Measurements from ENCODE around the gene CADM1.

CADM1 gene

GRCh38 chr11:115201111-115201792, 303.0 kb downstream of the CADM1 start:
- no peak for TF ChIP-seq CTCF (IDR thresholded peaks at IDR 0.05; ENCODE audit: borderline replicate concordance, extremely low read depth, low read length, poor library complexity, severe bottlenecking)
- no peak for TF ChIP-seq EZH2 (IDR thresholded peaks at IDR 0.05; ENCODE audit: borderline replicate concordance, low read depth, low read length, severe bottlenecking)
- Histone ChIP-seq H3K79me2 (ENCODE audit: insufficient read depth, low read length) (no peaks in the 10 kb centered on the region), H4K20me1 (ENCODE audit: insufficient read depth, low read length) (no peaks in the 10 kb centered on the region), H3K4me1 (ENCODE audit: insufficient read depth, low read length) (no peaks in the 10 kb centered on the region), H3K27ac (ENCODE audit: low read length) (no peak overlapping the region), H3K27me3 (ENCODE audit: insufficient read depth, low read length, poor library complexity) (no peaks in the 10 kb centered on the region), H3K4me2 (ENCODE audit: insufficient read depth, low read length) (no peak overlapping the region), H3K9me3 (ENCODE audit: insufficient read depth, low read length, severe bottlenecking) (no peaks in the 10 kb centered on the region), H3K4me3 (ENCODE audit: low read depth in 1 of 2, low read length in 2 of 2) (no peak overlapping the region), H3K36me3 (ENCODE audit: insufficient read depth, low read length) (no peaks in the 10 kb centered on the region), H2AFZ (ENCODE audit: low read depth, low read length) (no peak overlapping the region), H3K9ac (ENCODE audit: low read depth, low read length) (no peak overlapping the region)
- ATAC-seq (ENCODE audit: insufficient read depth, low read depth), result no peak
- DNase-seq, result no peak

- Histone ChIP-seq H3K36me3 (ENCODE audit: insufficient read depth, low read length) (no peaks in the 10 kb centered on the region), H3K4me2 (ENCODE audit: insufficient read depth, low read length) (no peak overlapping the region), H4K20me1 (ENCODE audit: insufficient read depth, low read length) (no peaks in the 10 kb centered on the region), H3K79me2 (ENCODE audit: insufficient read depth, low read length) (no peaks in the 10 kb centered on the region), H3K27me3 (ENCODE audit: insufficient read depth, low read length, poor library complexity) (no peaks in the 10 kb centered on the region), H2AFZ (ENCODE audit: low read depth, low read length) (no peak overlapping the region), H3K27ac (ENCODE audit: low read length) (no peak overlapping the region), H3K4me1 (ENCODE audit: insufficient read depth, low read length) (no peaks in the 10 kb centered on the region), H3K9me3 (ENCODE audit: insufficient read depth, low read length, severe bottlenecking) (no peaks in the 10 kb centered on the region), H3K9ac (ENCODE audit: low read depth, low read length) (no peak overlapping the region), H3K4me3 (ENCODE audit: low read depth in 1 of 2, low read length in 2 of 2) (no peak overlapping the region)
- TF ChIP-seq EZH2 (IDR thresholded peaks at IDR 0.05; ENCODE audit: borderline replicate concordance, low read depth, low read length, severe bottlenecking), result no peak
- TF ChIP-seq CTCF (IDR thresholded peaks at IDR 0.05; ENCODE audit: borderline replicate concordance, extremely low read depth, low read length, poor library complexity, severe bottlenecking), result no peak
- DNase-seq (no peak), ATAC-seq (ENCODE audit: insufficient read depth, low read depth) (no peak)
Measured at GRCh38 chr11:115199481-115200069, 304.6 kb downstream of the CADM1 start.

GRCh38 chr11:115198321-115198741, 305.9 kb downstream of the CADM1 start:
- H3K79me2 ChIP-seq (ENCODE audit: insufficient read depth, low read length), result no peaks in the 10 kb centered on the region
- no peak overlapping the region for H3K9ac ChIP-seq (ENCODE audit: low read depth, low read length)
- no peak overlapping the region for H3K27ac ChIP-seq (ENCODE audit: low read length)
- H3K4me2 ChIP-seq (ENCODE audit: insufficient read depth, low read length), result no peak overlapping the region
- no peaks in the 10 kb centered on the region for H3K27me3 ChIP-seq (ENCODE audit: insufficient read depth, low read length, poor library complexity)
- no peak overlapping the region for H2AFZ ChIP-seq (ENCODE audit: low read depth, low read length)
- no peak overlapping the region for H3K4me3 ChIP-seq (ENCODE audit: low read depth in 1 of 2, low read length in 2 of 2)
- no peaks in the 10 kb centered on the region for H3K9me3 ChIP-seq (ENCODE audit: insufficient read depth, low read length, severe bottlenecking)
- no peak for TF ChIP-seq CTCF (IDR thresholded peaks at IDR 0.05; ENCODE audit: borderline replicate concordance, extremely low read depth, low read length, poor library complexity, severe bottlenecking)
- no peak for TF ChIP-seq EZH2 (IDR thresholded peaks at IDR 0.05; ENCODE audit: borderline replicate concordance, low read depth, low read length, severe bottlenecking)
- no peaks in the 10 kb centered on the region for H3K4me1 ChIP-seq (ENCODE audit: insufficient read depth, low read length)
- no peaks in the 10 kb centered on the region for H4K20me1 ChIP-seq (ENCODE audit: insufficient read depth, low read length)
- no peaks in the 10 kb centered on the region for H3K36me3 ChIP-seq (ENCODE audit: insufficient read depth, low read length)
- ATAC-seq (ENCODE audit: insufficient read depth, low read depth), result no peak
- no peak for DNase-seq

Measured in DND-41 (cell line).